ENCODE data around the gene PIK3C2G.

GRCh38 chr12:18258929-18259328, 2.4 kb upstream of the PIK3C2G start:
- no peak for TF ChIP-seq CTCF (conservative IDR thresholded peaks at IDR 0.05; ENCODE audit: low read length)
- TF ChIP-seq EZH2phosphoT487 (IDR thresholded peaks at IDR 0.05; ENCODE audit: borderline replicate concordance) = no peak

Data from Loucy (cell line).